Ishikawa (cell line): ENCODE measurements around the gene LTO1.
A peak's percentile ranks its signal among the peaks of the same experiment; 100 is the strongest.

Source experiments
- CEBPB ChIP-seq: IDR thresholded peaks from 2 replicates; pipeline ENCODE4 v1.6.1; 2012
- CREB1 ChIP-seq: IDR thresholded peaks from 2 replicates; pipeline ENCODE4 v1.6.1; 2012; ENCODE audit warnings: low read depth
- EP300 ChIP-seq: IDR thresholded peaks from 2 replicates; pipeline ENCODE4 v1.6.1; 2012; ENCODE audit warnings: borderline replicate concordance
- FOXM1 ChIP-seq: IDR thresholded peaks from 2 replicates; pipeline ENCODE4 v1.6.1; 2012; ENCODE audit warnings: low read depth, borderline replicate concordance
- MAX ChIP-seq: IDR thresholded peaks from 2 replicates; pipeline ENCODE4 v1.6.1; 2012
- NFIC ChIP-seq: IDR thresholded peaks from 2 replicates; pipeline ENCODE4 v1.6.1; 2012
- RAD21 ChIP-seq: IDR thresholded peaks from 2 replicates; pipeline ENCODE4 v1.6.1; 2012; ENCODE audit warnings: low read depth
- REST ChIP-seq: IDR thresholded peaks from 2 replicates; pipeline ENCODE4 v1.6.1; 2012; ENCODE audit warnings: low read depth, mild to moderate bottlenecking
- TAF1 ChIP-seq: IDR thresholded peaks from 2 replicates; pipeline ENCODE4 v1.6.1; 2012; ENCODE audit warnings: low read depth, mild to moderate bottlenecking
- TCF12 ChIP-seq: IDR thresholded peaks from 2 replicates; pipeline ENCODE4 v1.6.1; 2012; ENCODE audit warnings: low read depth
- TEAD4 ChIP-seq: IDR thresholded peaks from 2 replicates; pipeline ENCODE4 v1.6.1; 2012
- YY1 ChIP-seq: IDR thresholded peaks from 2 replicates; pipeline ENCODE4 v1.6.1; 2012; ENCODE audit warnings: low read depth
- ZBTB7A ChIP-seq: IDR thresholded peaks from 2 replicates; pipeline ENCODE4 v1.6.1; 2012; ENCODE audit warnings: low read depth

- no peak for TF ChIP-seq TCF12
- TF ChIP-seq CEBPB, result no peak
- TF ChIP-seq TEAD4, result no peak
- TF ChIP-seq RAD21, result no peak
- no peak for TF ChIP-seq CREB1
- TF ChIP-seq TAF1, result no peak
- 0 out of 2 replicates have a peak, but pooled peaks have one; percentile 2 for TF ChIP-seq YY1
- TF ChIP-seq MAX, result no peak
- no peak for TF ChIP-seq FOXM1
- no peak for TF ChIP-seq EP300
- no peak for TF ChIP-seq REST
- TF ChIP-seq ZBTB7A, result no peak
- TF ChIP-seq NFIC, result no peak
These were observed 19.4 kb downstream of the LTO1 start for GRCh38 chr11:69655479-69656428.
